Lung (tissue), 12 donors: ENCODE results near the gene FSTL1. TPM values are rescaled to one million over a fixed set of nuclear protein-coding genes. Genes with fewer than 3 reads are reported as not detected.

Experiments used
- ATAC-seq: fragments of 200-7000 bp; cut with Tn5 transposase; one replicate; pipeline ENCODE4 v1.9.1; 2020; ENCODE audit warnings: moderate number of reproducible peaks; ENCODE audit not compliant: insufficient read depth, low FRiP score
- DNase-seq, 3 donors: peaks; one replicate each; pipeline ENCODE4 v3.0.0-alpha.2; 2013 to 2017
- H3K27ac ChIP-seq, 2 donors: one replicate each; pipeline ENCODE4 v1.5.1; 2013; ENCODE audit warnings: mild to moderate bottlenecking in 2 of 2, moderate library complexity in 2 of 2, control low read depth in 1 of 2, inconsistent platforms in 1 of 2, low read depth in 1 of 2, low read length in 1 of 2
- H3K27me3 ChIP-seq, 3 donors: one replicate each; pipeline ENCODE4 v1.5.1; 2013; ENCODE audit warnings: low read length in 2 of 3; ENCODE audit not compliant: control insufficient read depth in 3 of 3, insufficient read depth in 3 of 3
- H3K36me3 ChIP-seq, 4 donors: one replicate each; pipeline ENCODE4 v1.5.1; 2013; ENCODE audit warnings: low read length in 4 of 4, mild to moderate bottlenecking in 1 of 4, moderate library complexity in 1 of 4; ENCODE audit not compliant: control insufficient read depth in 4 of 4, insufficient read depth in 4 of 4
- H3K4me1 ChIP-seq, 5 donors: one replicate each; pipeline ENCODE4 v1.5.1; 2013; ENCODE audit warnings: low read length in 5 of 5, mild to moderate bottlenecking in 2 of 5, moderate library complexity in 1 of 5; ENCODE audit not compliant: control insufficient read depth in 5 of 5, insufficient read depth in 5 of 5
- H3K4me3 ChIP-seq: one replicate; pipeline ENCODE4 v1.5.1; 2013; ENCODE audit warnings: mild to moderate bottlenecking, control low read depth, moderate library complexity
- H3K9ac ChIP-seq, 2 donors: one replicate each; pipeline ENCODE4 v1.5.1; 2013; ENCODE audit warnings: low read length in 2 of 2, control low read depth in 1 of 2; ENCODE audit not compliant: insufficient read depth in 1 of 2
- H3K9me3 ChIP-seq, 4 donors: one replicate each; pipeline ENCODE4 v1.5.1; 2013; ENCODE audit warnings: low read length in 3 of 4, mild to moderate bottlenecking in 1 of 4, moderate library complexity in 1 of 4; ENCODE audit not compliant: control insufficient read depth in 4 of 4, insufficient read depth in 3 of 4
- WGBS, 2 donors: extraction: QIAGEN DNeasy Blood & Tissue Kit; methylation state at CpG; one replicate each; pipeline ENCODE4 v1.1.7; 2013; 5-methylcytosine and 5-hydroxymethylcytosine counted together
- polyA plus RNA-seq, 2 donors: library from polyadenylated mRNA; stranded (reverse); fragments of 200-250 nt; gene quantifications; one replicate each; pipeline ENCODE4 v1.2.1, GENCODE V29; 2013
- total RNA-seq, 2 donors: library from RNA; depleted of rRNA in 1 of 2; stranded (reverse); fragments of >200 nt in 1 of 2; gene quantifications; one replicate each; pipeline ENCODE4 v1.2.1, GENCODE V29; 2014 to 2021
- TF ChIP-seq, protein P1 (sequence below): IDR thresholded peaks from 2 replicates; pipeline ENCODE4 v1.5.1; 2012; ENCODE audit warnings: mild to moderate bottlenecking; ENCODE audit errors: control extremely low read depth, extremely low read depth
- donor health status: control.
- donor health status: control.
- donor health status: Bipolar disorder and iron deficiency.
- donor health status: healthy.
- donor health status: DM: yes; HTN: yes; CAD: no.

Gene FSTL1
- total and polyA plus RNA-seq, 4 donors: 24.9 to 544 (median 192) TPM

- no peaks in the 10 kb centered on the region for H3K36me3 ChIP-seq
- DNase-seq (no peak), ATAC-seq (no peak)
- peaks cover 0 to 4% (median 0%) of the 10 kb centered on the region in 5 donors for H3K4me1 ChIP-seq
- H3K4me3 ChIP-seq: no peak overlapping the region
- no peak overlapping the region for H3K27ac ChIP-seq
- TF ChIP-seq, protein P1, sequence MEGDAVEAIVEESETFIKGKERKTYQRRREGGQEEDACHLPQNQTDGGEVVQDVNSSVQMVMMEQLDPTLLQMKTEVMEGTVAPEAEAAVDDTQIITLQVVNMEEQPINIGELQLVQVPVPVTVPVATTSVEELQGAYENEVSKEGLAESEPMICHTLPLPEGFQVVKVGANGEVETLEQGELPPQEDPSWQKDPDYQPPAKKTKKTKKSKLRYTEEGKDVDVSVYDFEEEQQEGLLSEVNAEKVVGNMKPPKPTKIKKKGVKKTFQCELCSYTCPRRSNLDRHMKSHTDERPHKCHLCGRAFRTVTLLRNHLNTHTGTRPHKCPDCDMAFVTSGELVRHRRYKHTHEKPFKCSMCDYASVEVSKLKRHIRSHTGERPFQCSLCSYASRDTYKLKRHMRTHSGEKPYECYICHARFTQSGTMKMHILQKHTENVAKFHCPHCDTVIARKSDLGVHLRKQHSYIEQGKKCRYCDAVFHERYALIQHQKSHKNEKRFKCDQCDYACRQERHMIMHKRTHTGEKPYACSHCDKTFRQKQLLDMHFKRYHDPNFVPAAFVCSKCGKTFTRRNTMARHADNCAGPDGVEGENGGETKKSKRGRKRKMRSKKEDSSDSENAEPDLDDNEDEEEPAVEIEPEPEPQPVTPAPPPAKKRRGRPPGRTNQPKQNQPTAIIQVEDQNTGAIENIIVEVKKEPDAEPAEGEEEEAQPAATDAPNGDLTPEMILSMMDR: no peak
- no peaks in the 10 kb centered on the region for H3K9me3 ChIP-seq
- 94 to 100% methylated on average over 1 of the region's 1 CpG for WGBS, 2 donors
- no peaks in the 10 kb centered on the region for H3K27me3 ChIP-seq
- no peak overlapping the region for H3K9ac ChIP-seq
Measured at GRCh38 chr3:120355486-120355885, 95.3 kb downstream of the FSTL1 start.

DNA sequence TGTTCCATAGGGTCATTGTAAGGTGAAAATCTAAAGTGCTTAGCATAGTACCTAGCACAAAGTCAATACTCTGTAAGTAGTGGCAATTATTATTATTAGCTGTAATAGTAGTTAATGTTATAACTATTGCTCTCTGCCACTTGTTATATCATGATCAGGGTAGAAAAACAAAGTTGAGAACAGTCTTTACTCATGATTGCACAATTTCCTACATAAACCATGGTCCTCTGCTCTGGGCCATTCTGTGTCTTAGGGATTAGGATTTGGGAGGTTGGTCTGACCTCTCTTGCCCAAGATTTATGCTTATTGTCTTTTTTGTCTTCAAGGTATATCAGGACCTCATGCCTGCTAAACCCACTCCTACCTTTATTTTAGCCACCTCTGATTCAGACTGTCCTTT lies 97.3 kb downstream of the FSTL1 start:
- no peaks in the 10 kb centered on the region for H3K27me3 ChIP-seq
- no peak overlapping the region for H3K27ac ChIP-seq
- TF ChIP-seq, protein P1: no peak
- no peak overlapping the region for H3K9ac ChIP-seq
- DNase-seq (no peak), ATAC-seq (no peak)
- H3K36me3 ChIP-seq: no peaks in the 10 kb centered on the region
- H3K4me3 ChIP-seq: no peak overlapping the region
- H3K9me3 ChIP-seq: no peaks in the 10 kb centered on the region
- H3K4me1 ChIP-seq: peaks cover 0 to 4% (median 0%) of the 10 kb centered on the region in 5 donors

- H3K36me3 ChIP-seq: peaks cover 0 to under 1% (median 0%) of the 10 kb centered on the region in 4 donors
- H3K9ac ChIP-seq: no peak overlapping the region
- 95 to 98% methylated on average over 4 of the region's 4 CpGs for WGBS, 2 donors
- no peak overlapping the region for H3K4me3 ChIP-seq
- no peaks in the 10 kb centered on the region for H3K27me3 ChIP-seq
- DNase-seq: no peak
- ATAC-seq: no peak
- H3K9me3 ChIP-seq: no peaks in the 10 kb centered on the region
- no peak overlapping the region for H3K27ac ChIP-seq
- peaks cover 0 to 14% (median 5%) of the 10 kb centered on the region in 5 donors for H3K4me1 ChIP-seq
- TF ChIP-seq, protein P1: no peak
Measured at GRCh38 chr3:120352017-120352416, 98.8 kb downstream of the FSTL1 start.

GRCh38 chr3:120350401-120350941 lies 100.3 kb downstream of the FSTL1 start:
- WGBS, 2 donors: 54 to 64% methylated on average over 8 of the region's 8 CpGs
- no peak for ATAC-seq
- H3K9me3 ChIP-seq: no peaks in the 10 kb centered on the region
- peaks cover 0 to 7% (median 3%) of the 10 kb centered on the region in 4 donors for H3K36me3 ChIP-seq
- H3K27me3 ChIP-seq: no peaks in the 10 kb centered on the region
- H3K4me3 ChIP-seq: no peak overlapping the region
- H3K9ac ChIP-seq: peak overlapping the region in 1 of 2 donors; percentile 88
- no peak overlapping the region for H3K27ac ChIP-seq
- DNase-seq: peak; percentile 37 to 74 (median 71)
- peaks cover 0 to 14% (median 5%) of the 10 kb centered on the region in 5 donors for H3K4me1 ChIP-seq
- TF ChIP-seq, protein P1: no peak
